Endothelial cell of umbilical vein (primary cell): ENCODE results near the gene RDX. TPM values are rescaled to one million over a fixed set of nuclear protein-coding genes. Genes with fewer than 3 reads are reported as not detected.

Experiments
- BruUV-seq: library from RNA; stranded (reverse); fragments of 400-500 nt; replicated peaks from 2 replicates; lab custom pipeline; 2021; lab: Mats Ljungman, UMichigan
- CTCF ChIA-PET: fragments of 300-600, 350-600 bp; sonication (Branson Sonifier 250); formaldehyde crosslinking; loops from one replicate; lab custom pipeline; 2021; ENCODE audit warnings: antibody characterized with exemption, inconsistent platforms; lab: Charles Lee
- POLR2A ChIA-PET: fragments of 300-600, 350-600 bp; sonication (Branson Sonifier 250); formaldehyde crosslinking; loops from one replicate; lab custom pipeline; 2021; ENCODE audit warnings: antibody characterized with exemption, inconsistent platforms; lab: Charles Lee
- DNase-seq: peaks from one replicate; pipeline ENCODE4 v3.0.0-alpha.2; 2011; ENCODE audit warnings: low read depth, low spot score
- FAIRE-seq: peaks from 2 replicates; lab custom pipeline; 2011; peaks lifted over from hg19 to GRCh38; lab: Jason Lieb, UNC
- H2AFZ ChIP-seq: 2 replicates; pipeline ENCODE4 v1.6.0; 2012; ENCODE audit warnings: low read depth, low read length, control low read depth, inconsistent platforms
- H3K27ac ChIP-seq: 2 replicates; pipeline ENCODE4 v1.5.1; 2011; ENCODE audit warnings: low read depth, mild to moderate bottlenecking, control low read depth, low read length, moderate library complexity; ENCODE audit not compliant: insufficient read depth
- H3K27me3 ChIP-seq, 2 experiments: 2 replicates each; pipeline versions ENCODE4 v1.6.0 to v1.6.1; 2011; ENCODE audit warnings: low read length in 2 of 2, mixed read lengths in 1 of 2; ENCODE audit not compliant: control insufficient read depth in 2 of 2, insufficient read depth in 2 of 2
- H3K36me3 ChIP-seq, 2 experiments: 2 replicates in 1 of 2; 3 replicates in 1 of 2; pipeline ENCODE4 v1.5.1; 2011; ENCODE audit warnings: low read length in 2 of 2, mild to moderate bottlenecking in 1 of 2, moderate library complexity in 1 of 2; ENCODE audit not compliant: control insufficient read depth in 2 of 2, insufficient read depth in 2 of 2; ENCODE audit errors: extremely low read depth in 1 of 2
- H3K4me1 ChIP-seq: 3 replicates; pipeline ENCODE4 v1.5.1; 2011; ENCODE audit warnings: mild to moderate bottlenecking, low read length; ENCODE audit not compliant: control insufficient read depth, insufficient read depth; ENCODE audit errors: extremely low read depth
- H3K4me2 ChIP-seq: 2 replicates; pipeline ENCODE4 v1.6.1; 2011; ENCODE audit warnings: low read length, control low read depth, mixed read lengths; ENCODE audit not compliant: insufficient read depth
- H3K4me3 ChIP-seq, 3 experiments: fragments of 200-600 bp in 1 of 3; sonication (generic), shearing (Covaris generic) in 1 of 3; replicated peaks in 1 of 3; 2 replicates each; pipeline ENCODE4 v1.5.1; 2011 to 2016; ENCODE audit warnings: control low read depth in 3 of 3, low read length in 3 of 3, mild to moderate bottlenecking in 2 of 3, inconsistent platforms in 1 of 3, low read depth in 1 of 3, moderate library complexity in 1 of 3; ENCODE audit not compliant: insufficient read depth in 1 of 3
- H3K79me2 ChIP-seq: 2 replicates; pipeline ENCODE4 v1.6.0; 2012; ENCODE audit warnings: low read length, inconsistent platforms; ENCODE audit not compliant: control insufficient read depth, insufficient read depth
- H3K9ac ChIP-seq: replicated peaks from 2 replicates; pipeline ENCODE3; 2011; ENCODE audit warnings: low read length, control low read depth; ENCODE audit not compliant: insufficient read depth; ENCODE audit errors: extremely low read depth
- H3K9me1 ChIP-seq: replicated peaks from 3 replicates; pipeline ENCODE4 v1.6.0; 2011; ENCODE audit warnings: mild to moderate bottlenecking, low read length; ENCODE audit not compliant: control insufficient read depth, insufficient read depth; ENCODE audit errors: extremely low read depth
- H3K9me3 ChIP-seq: replicated peaks from 2 replicates; pipeline ENCODE4 v1.5.1; 2012; ENCODE audit warnings: low read length, inconsistent platforms; ENCODE audit not compliant: control insufficient read depth, insufficient read depth
- H4K20me1 ChIP-seq: replicated peaks from 2 replicates; pipeline ENCODE3; 2011; ENCODE audit warnings: mild to moderate bottlenecking, low read length; ENCODE audit not compliant: control insufficient read depth, insufficient read depth; ENCODE audit errors: extremely low read depth
- CTCF ChIP-seq, 2 donors: IDR thresholded peaks; 1 replicate in 1 of 2; 2 replicates in 1 of 2; pipeline ENCODE4 v1.5.1; 2011; ENCODE audit warnings: low read length in 2 of 2, mild to moderate bottlenecking in 2 of 2, moderate library complexity in 2 of 2, control low read depth in 1 of 2, inconsistent platforms in 1 of 2, low read depth in 1 of 2; ENCODE audit not compliant: insufficient read depth in 1 of 2; ENCODE audit errors: extremely low read depth in 1 of 2
- EZH2 ChIP-seq: IDR thresholded peaks from 2 replicates; pipeline ENCODE4 v1.6.1; 2012; ENCODE audit warnings: borderline replicate concordance, low read depth, mild to moderate bottlenecking, moderate library complexity, low read length, inconsistent platforms; ENCODE audit not compliant: severe bottlenecking
- FOS ChIP-seq: IDR thresholded peaks from 2 replicates; pipeline ENCODE4 v1.6.1; 2011; ENCODE audit warnings: mild to moderate bottlenecking, low read length, moderate library complexity, borderline replicate concordance; ENCODE audit not compliant: insufficient read depth
- GATA2 ChIP-seq: IDR thresholded peaks from 2 replicates; pipeline ENCODE4 v1.7.0; 2011; ENCODE audit warnings: low read depth, mild to moderate bottlenecking, moderate library complexity, mixed read lengths, low read length; ENCODE audit not compliant: insufficient read length, insufficient read depth
- JUN ChIP-seq: IDR thresholded peaks from 2 replicates; pipeline ENCODE4 v1.6.1; 2011; ENCODE audit warnings: borderline replicate concordance, low read depth; ENCODE audit not compliant: insufficient read length, insufficient read depth
- MYC ChIP-seq: IDR thresholded peaks from one replicate; pipeline ENCODE4 v1.6.1; 2011; ENCODE audit warnings: mild to moderate bottlenecking, low read depth, low read length
- POLR2A ChIP-seq: IDR thresholded peaks from 2 replicates; pipeline ENCODE4 v1.6.1; 2012; ENCODE audit warnings: low read depth, mild to moderate bottlenecking, control low read depth, low read length
- dilution Hi-C: fragments of 300-500 bp; cut with MboI; formaldehyde crosslinking; loops from one replicate; pipeline ENCODE4 v1.15.0; 2019; ENCODE audit warnings: low sequenced_read_pairs; ENCODE audit not compliant: extremely low pct_ligation_motif_present
- intact Hi-C: fragments of 100-400 bp; cut with micrococcal nuclease; formaldehyde crosslinking; loops from one replicate; pipeline ENCODE4 v1.10.0; 2022
- polyA plus RNA-seq, 4 experiments: library from polyadenylated mRNA; depleted of rRNA in 3 of 4; stranded (reverse) in 3 of 4; unstranded in 1 of 4; fragments of >200 nt; gene quantifications; 2 replicates each; pipeline versions ENCODE4 v1.2.1 to v1.2.3, GENCODE V29; 2011 to 2012; ENCODE audit warnings: missing spikeins in 1 of 4
- total RNA-seq: library from RNA; stranded (reverse); gene quantifications from 2 replicates; pipeline ENCODE4 v1.2.3, GENCODE V29; 2021
- TF ChIP-seq, protein P1 (sequence below): IDR thresholded peaks from 2 replicates; pipeline ENCODE4 v1.6.1; 2011; ENCODE audit not compliant: insufficient read depth, insufficient read length

Gene RDX
- total and polyA plus RNA-seq, 2 donors (not counting 3 experiments of a cell fraction or from before 2014, with no cell fraction given), result 47.9 to 280 TPM

DNA sequence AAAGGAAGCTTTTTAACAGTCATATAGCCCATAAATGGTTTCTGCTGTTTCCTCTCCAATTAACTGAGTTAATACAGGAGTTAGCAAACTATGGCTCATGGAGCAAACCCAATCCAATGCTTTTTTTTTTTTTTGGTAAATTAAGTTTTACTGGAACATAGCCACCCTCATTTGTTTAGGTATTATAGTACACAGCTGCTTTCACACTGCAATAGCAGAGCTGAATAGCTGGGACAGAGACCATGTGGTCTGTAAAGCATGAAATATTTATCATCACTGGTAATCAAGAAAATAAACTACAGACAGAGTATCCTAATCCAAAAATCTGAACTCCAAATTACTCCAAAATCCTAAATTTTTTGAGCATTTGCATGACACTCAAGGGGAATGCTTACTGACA, 53.7 kb downstream of the RDX start:
- ChIA-PET POLR2A (interaction anchor here (0.7 kb wide), 1 partner anchor 49 kb away, joined by 3 read pairs; no protein-coding TSS in a partner anchor), CTCF (interaction anchor here (0.7 kb wide), 1 partner anchor 21 kb away, joined by 3 read pairs; no protein-coding TSS in a partner anchor)
- FAIRE-seq (no peak), DNase-seq (no peak)
- intact Hi-C loops, result no loop called here
- H3K9me1 ChIP-seq, result peaks cover 5% of the 10 kb centered on the region
- no peak for TF ChIP-seq EZH2
- TF ChIP-seq, protein P1, sequence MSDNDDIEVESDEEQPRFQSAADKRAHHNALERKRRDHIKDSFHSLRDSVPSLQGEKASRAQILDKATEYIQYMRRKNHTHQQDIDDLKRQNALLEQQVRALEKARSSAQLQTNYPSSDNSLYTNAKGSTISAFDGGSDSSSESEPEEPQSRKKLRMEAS, result no peak
- TF ChIP-seq GATA2, result no peak
- no peak for TF ChIP-seq MYC
- TF ChIP-seq JUN, result no peak
- no peak for TF ChIP-seq FOS
- TF ChIP-seq POLR2A, result no peak
- no TSS peak for BruUV-seq
- no peak overlapping the region for H3K27ac ChIP-seq
- dilution Hi-C loops, result no loop called here
- no peak overlapping the region for H3K9ac ChIP-seq
- H3K4me3 ChIP-seq, result no peak overlapping the region
- no peak overlapping the region for H2AFZ ChIP-seq
- H3K4me2 ChIP-seq, result no peak overlapping the region
- peaks cover 0 to 9% of the 10 kb centered on the region in 2 experiments for H3K36me3 ChIP-seq
- H3K9me3 ChIP-seq, result no peaks in the 10 kb centered on the region
- H4K20me1 ChIP-seq, result no peaks in the 10 kb centered on the region
- H3K27me3 ChIP-seq, result no peaks in the 10 kb centered on the region
- peaks cover 33% of the 10 kb centered on the region for H3K79me2 ChIP-seq
- H3K4me1 ChIP-seq, result no peaks in the 10 kb centered on the region

GRCh38 chr11:110242188-110242587, 54.2 kb downstream of the RDX start:
- dilution Hi-C loops, result no loop called here
- H4K20me1 ChIP-seq, result no peaks in the 10 kb centered on the region
- no peak for DNase-seq
- BruUV-seq, result no TSS peak
- H2AFZ ChIP-seq, result no peak overlapping the region
- H3K9me3 ChIP-seq, result no peaks in the 10 kb centered on the region
- no peak overlapping the region for H3K4me3 ChIP-seq
- ChIA-PET CTCF (interaction anchor here (0.7 to 1.3 kb wide), 3 partner anchors 20 to 193 kb away, joined by 3 read pairs; no protein-coding TSS in a partner anchor), POLR2A (no interaction called here)
- H3K79me2 ChIP-seq, result peaks cover 33% of the 10 kb centered on the region
- intact Hi-C loops, result no loop called here
- peaks cover 2 to 10% of the 10 kb centered on the region in 2 experiments for H3K36me3 ChIP-seq
- H3K9ac ChIP-seq, result no peak overlapping the region
- no peak overlapping the region for H3K27ac ChIP-seq
- TF ChIP-seq CTCF (IDR thresholded peaks at IDR 0.05; ENCODE audit: extremely low read depth in 1 of 2, insufficient read depth in 1 of 2, low read depth in 1 of 2, low read length in 2 of 2), result no peak
- no peaks in the 10 kb centered on the region for H3K4me1 ChIP-seq
- no peak overlapping the region for H3K4me2 ChIP-seq
- peaks cover 5% of the 10 kb centered on the region for H3K9me1 ChIP-seq
- no peaks in the 10 kb centered on the region for H3K27me3 ChIP-seq
- no peak for FAIRE-seq
